H1 (cell line): ENCODE results near the gene TXNRD3. TPM values are rescaled to one million over a fixed set of nuclear protein-coding genes. Genes with fewer than 3 reads are reported as not detected.

Source experiments
- CTCF ChIA-PET: fragments of 300-600 bp; sonication (Branson Sonifier 250); formaldehyde crosslinking; loops from one replicate; lab custom pipeline; 2021; ENCODE audit not compliant: partially characterized antibody; lab: Charles Lee
- POLR2A ChIA-PET: fragments of 300-600 bp; sonication (Branson Sonifier 250); formaldehyde crosslinking; loops from one replicate; lab custom pipeline; 2021; ENCODE audit warnings: inconsistent platforms; ENCODE audit not compliant: partially characterized antibody; lab: Charles Lee
- DNase-seq, 2 experiments: peaks; one replicate each; pipeline versions ENCODE4 v3.0.0 to v3.0.0-alpha.2; 2010 to 2022; ENCODE audit warnings: low spot score in 2 of 2, low read depth in 1 of 2, mixed read lengths in 1 of 2
- FAIRE-seq: peaks from 2 replicates; lab custom pipeline; 2011; peaks lifted over from hg19 to GRCh38; lab: Jason Lieb, UNC
- H2AFZ ChIP-seq: 2 replicates; pipeline ENCODE4 v1.8.1; 2012; ENCODE audit warnings: low read length, inconsistent platforms
- H2AK5ac ChIP-seq: 2 replicates; pipeline ENCODE4 v1.6.1; 2013; ENCODE audit warnings: low read depth, low read length
- H2BK120ac ChIP-seq: replicated peaks from 2 replicates; pipeline ENCODE3; 2013; ENCODE audit warnings: low read depth, low read length, inconsistent platforms
- H2BK12ac ChIP-seq: 2 replicates; pipeline ENCODE4 v1.6.1; 2013; ENCODE audit warnings: low read depth, low read length
- H2BK15ac ChIP-seq: 2 replicates; pipeline ENCODE4 v1.6.1; 2013; ENCODE audit warnings: low read length
- H2BK20ac ChIP-seq: 2 replicates; pipeline ENCODE4 v1.6.1; 2013; ENCODE audit warnings: low read length
- H2BK5ac ChIP-seq: 2 replicates; pipeline ENCODE4 v1.6.1; 2013; ENCODE audit warnings: low read depth, low read length
- H3K14ac ChIP-seq: 2 replicates; pipeline ENCODE4 v1.6.1; 2013; ENCODE audit warnings: inconsistent platforms; ENCODE audit not compliant: insufficient read length
- H3K18ac ChIP-seq: 2 replicates; pipeline ENCODE4 v1.6.1; 2013; ENCODE audit warnings: low read length; ENCODE audit errors: extremely low read depth
- H3K23ac ChIP-seq: 2 replicates; pipeline ENCODE4 v1.6.1; 2013; ENCODE audit warnings: inconsistent platforms; ENCODE audit not compliant: insufficient read length
- H3K23me2 ChIP-seq: 2 replicates; pipeline ENCODE4 v1.6.1; 2013; ENCODE audit warnings: low read depth, low read length
- H3K27ac ChIP-seq: 2 replicates; pipeline ENCODE4 v1.6.1; 2011; ENCODE audit warnings: low read depth, low read length, inconsistent platforms
- H3K27me3 ChIP-seq, 4 experiments: replicated peaks in 1 of 4; 1 replicate in 1 of 4; 2 replicates in 3 of 4; pipeline versions ENCODE4 v1.6.1 to v1.8.1; 2011 to 2013; ENCODE audit warnings: low read length in 3 of 4, mild to moderate bottlenecking in 3 of 4, inconsistent platforms in 2 of 4, mixed read lengths in 2 of 4, moderate library complexity in 1 of 4; ENCODE audit not compliant: control insufficient read depth in 3 of 4, insufficient read depth in 3 of 4; ENCODE audit errors: extremely low read depth in 1 of 4
- H3K36me3 ChIP-seq, 4 experiments: 2 replicates each; pipeline versions ENCODE4 v1.6.1 to v1.8.1; 2011 to 2013; ENCODE audit warnings: mild to moderate bottlenecking in 4 of 4, low read length in 3 of 4, moderate library complexity in 2 of 4, control low read depth in 1 of 4, inconsistent platforms in 1 of 4; ENCODE audit not compliant: insufficient read depth in 4 of 4, control insufficient read depth in 2 of 4
- H3K4ac ChIP-seq: replicated peaks from 2 replicates; pipeline ENCODE3; 2013; ENCODE audit warnings: low read length, low read depth, mixed read lengths, inconsistent platforms; ENCODE audit not compliant: insufficient read length
- H3K4me1 ChIP-seq, 4 experiments: replicated peaks in 1 of 4; 1 replicate in 1 of 4; 2 replicates in 3 of 4; pipeline versions ENCODE4 v1.6.1 to v1.8.1; 2011 to 2013; ENCODE audit warnings: low read length in 3 of 4, inconsistent platforms in 2 of 4, mixed read lengths in 1 of 4; ENCODE audit not compliant: insufficient read depth in 4 of 4, control insufficient read depth in 3 of 4
- H3K4me2 ChIP-seq, 2 experiments: 2 replicates each; pipeline versions ENCODE4 v1.6.1 to v1.8.1; 2011 to 2013; ENCODE audit warnings: low read depth in 2 of 2, low read length in 2 of 2, control low read depth in 1 of 2, inconsistent platforms in 1 of 2, mild to moderate bottlenecking in 1 of 2; ENCODE audit not compliant: insufficient read depth in 1 of 2
- H3K4me3 ChIP-seq, 4 experiments: fragments of 200-600, 300-600 bp in 1 of 4; sonication (generic), shearing (Covaris generic), sonication (Bioruptor Twin) in 1 of 4; 2 replicates each; pipeline versions ENCODE4 v1.5.1 to v1.8.1; 2011 to 2016; ENCODE audit warnings: low read length in 4 of 4, low read depth in 3 of 4, control low read depth in 2 of 4, inconsistent platforms in 2 of 4, mild to moderate bottlenecking in 2 of 4, mixed read lengths in 1 of 4, moderate library complexity in 1 of 4; ENCODE audit not compliant: insufficient read depth in 2 of 4; ENCODE audit errors: extremely low read depth in 1 of 4
- H3K56ac ChIP-seq: replicated peaks from 2 replicates; pipeline ENCODE3; 2013; ENCODE audit warnings: low read depth, mild to moderate bottlenecking, mixed read lengths, low read length, inconsistent platforms; ENCODE audit not compliant: insufficient read length
- H3K79me1 ChIP-seq: 2 replicates; pipeline ENCODE4 v1.6.1; 2013; ENCODE audit warnings: low read depth, low read length, control low read depth
- H3K79me2 ChIP-seq, 2 experiments: 2 replicates each; pipeline versions ENCODE4 v1.6.1 to v1.8.1; 2012 to 2013; ENCODE audit warnings: low read length in 2 of 2, mild to moderate bottlenecking in 2 of 2, inconsistent platforms in 1 of 2; ENCODE audit not compliant: insufficient read depth in 2 of 2, control insufficient read depth in 1 of 2
- H3K9ac ChIP-seq, 4 experiments: replicated peaks in 1 of 4; 1 replicate in 1 of 4; 2 replicates in 3 of 4; pipeline versions ENCODE4 v1.6.1 to v1.8.1; 2011 to 2013; ENCODE audit warnings: low read depth in 3 of 4, low read length in 3 of 4, control low read depth in 2 of 4, mild to moderate bottlenecking in 2 of 4, moderate library complexity in 2 of 4, inconsistent platforms in 1 of 4; ENCODE audit errors: extremely low read depth in 1 of 4
- H3K9me3 ChIP-seq, 2 experiments: 2 replicates each; pipeline versions ENCODE4 v1.6.1 to v1.8.1; 2012 to 2013; ENCODE audit warnings: mild to moderate bottlenecking in 2 of 2, moderate library complexity in 2 of 2, control low read depth in 1 of 2, inconsistent platforms in 1 of 2, low read depth in 1 of 2, low read length in 1 of 2, mixed read lengths in 1 of 2; ENCODE audit not compliant: insufficient read depth in 2 of 2
- H4K20me1 ChIP-seq, 2 experiments: replicated peaks in 1 of 2; 2 replicates each; pipeline versions ENCODE3 to v1.8.1; 2011 to 2013; ENCODE audit warnings: inconsistent platforms in 2 of 2, low read length in 2 of 2, mild to moderate bottlenecking in 1 of 2; ENCODE audit not compliant: insufficient read depth in 2 of 2, control insufficient read depth in 1 of 2
- H4K5ac ChIP-seq: 2 replicates; pipeline ENCODE4 v1.6.1; 2013; ENCODE audit warnings: low read length, low read depth, mixed read lengths, inconsistent platforms; ENCODE audit not compliant: insufficient read length
- H4K8ac ChIP-seq: 2 replicates; pipeline ENCODE4 v1.8.0; 2013; ENCODE audit warnings: mild to moderate bottlenecking, moderate library complexity, low read length, inconsistent platforms; ENCODE audit not compliant: insufficient read depth; ENCODE audit errors: extremely low read depth
- H4K91ac ChIP-seq: replicated peaks from 2 replicates; pipeline ENCODE3; 2013; ENCODE audit warnings: low read length, mixed read lengths, inconsistent platforms; ENCODE audit not compliant: insufficient read length
- CHD2 ChIP-seq: IDR thresholded peaks from 2 replicates; pipeline ENCODE4 v1.6.1; 2012; ENCODE audit warnings: low read length, improper control_type of control experiment
- E2F6 ChIP-seq: IDR thresholded peaks from 2 replicates; pipeline ENCODE4 v1.6.1; 2012; ENCODE audit warnings: inconsistent platforms
- GABPA ChIP-seq: IDR thresholded peaks from 2 replicates; pipeline ENCODE4 v1.6.1; 2011; ENCODE audit warnings: mild to moderate bottlenecking, low read length, moderate library complexity, borderline replicate concordance; ENCODE audit not compliant: insufficient read depth
- HDAC6 ChIP-seq: IDR thresholded peaks from one replicate; pipeline ENCODE4 v1.7.1; 2012; ENCODE audit warnings: low read depth, mild to moderate bottlenecking, inconsistent platforms, low read length, moderate library complexity
- RFX5 ChIP-seq: IDR thresholded peaks from 2 replicates; pipeline ENCODE4 v1.6.1; 2011; ENCODE audit warnings: low read depth, low read length, improper control_type of control experiment, borderline replicate concordance
- SIRT6 ChIP-seq: IDR thresholded peaks from one replicate; pipeline ENCODE4 v1.7.1; 2012; ENCODE audit warnings: low read length, inconsistent platforms
- SP2 ChIP-seq: IDR thresholded peaks from 2 replicates; pipeline ENCODE4 v1.6.1; 2012; ENCODE audit warnings: mild to moderate bottlenecking, low read length, inconsistent platforms
- WGBS, 2 experiments: shearing (Covaris generic) in 1 of 2; methylation state at CpG; one replicate each; pipeline versions ENCODE4 v1.1.6 to v1.1.7; 2013 to 2015; ENCODE audit warnings: low lambda C conversion rate in 2 of 2, mixed read lengths in 2 of 2, inconsistent platforms in 1 of 2, low coverage in 1 of 2, missing lambda C conversion rate in 1 of 2; ENCODE audit not compliant: insufficient replicate concordance in 2 of 2, insufficient coverage in 1 of 2, insufficient read length in 1 of 2; ENCODE audit errors: extremely low coverage in 1 of 2, missing lambda C conversion rate in 1 of 2; 5-methylcytosine and 5-hydroxymethylcytosine counted together
- polyA plus RNA-seq, 7 experiments: library from polyadenylated mRNA; depleted of rRNA in 3 of 7; stranded (reverse) in 5 of 7; unstranded in 2 of 7; fragments of >200 nt in 5 of 7; fragments of 200-250 nt in 2 of 7; gene quantifications; 1 replicate in 5 of 7; 2 replicates in 1 of 7; 4 replicates in 1 of 7; pipeline versions ENCODE4 v1.2.1 to v1.2.3, GENCODE V29; 2011 to 2013; ENCODE audit warnings: missing spikeins in 2 of 7, mixed read lengths in 2 of 7
- total RNA-seq: library from RNA; stranded (reverse); fragmentation: NEBNext Ultra II Directional; extraction: Animal tissue kit (Norgen Biotek cat#: 25700); gene quantifications from 2 replicates; pipeline ENCODE4 v1.2.1, GENCODE V29; 2021
- TF ChIP-seq, protein P1 (sequence below): IDR thresholded peaks from 2 replicates; pipeline ENCODE4 v1.6.1; 2011; ENCODE audit warnings: low read length, improper control_type of control experiment

TXNRD3 gene
- total and polyA plus RNA-seq, 2 of the 8 experiments (the other 6 are each of a cell fraction or from before 2014, with no cell fraction given) = 3.4 to 4.3 TPM

DNA sequence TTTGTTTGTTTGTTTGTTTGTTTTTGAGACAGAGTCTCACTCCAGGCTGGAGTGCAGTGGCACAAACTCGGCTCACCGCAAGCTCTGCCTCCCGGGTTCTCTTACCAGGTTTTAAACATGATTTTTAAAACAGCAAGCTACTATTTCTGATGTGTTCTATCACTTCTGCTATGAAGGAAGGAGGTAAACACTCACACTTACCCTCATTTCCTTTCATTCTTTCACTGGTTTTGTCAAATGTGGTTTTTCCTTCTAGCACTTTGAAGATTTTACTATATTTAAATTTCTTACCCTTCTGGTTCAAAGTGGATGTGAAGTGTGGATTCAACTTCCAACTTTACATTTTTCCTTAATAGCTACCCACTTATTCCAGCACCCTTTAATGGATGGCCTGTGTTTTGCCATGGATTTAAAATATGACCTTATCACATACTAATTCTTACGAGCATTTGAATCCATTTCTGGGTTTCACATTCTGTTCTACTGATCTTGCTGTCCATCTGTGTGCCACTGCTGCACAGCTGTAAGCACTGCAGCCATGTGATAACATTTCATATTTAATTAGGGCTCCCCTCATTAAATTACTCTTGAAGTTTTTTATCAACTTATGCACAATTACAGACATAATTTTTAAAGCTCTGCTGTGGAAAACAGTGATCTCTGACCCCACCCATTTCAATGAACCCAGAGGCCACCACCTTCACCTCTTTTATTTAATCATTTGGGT, 42.3 kb downstream of the TXNRD3 start:
- no peak overlapping the region for H3K4me2 ChIP-seq
- FAIRE-seq (no peak), DNase-seq (no peak)
- no peak overlapping the region for H4K8ac ChIP-seq
- CTCF ChIA-PET = interaction anchor here (0.8 to 1.7 kb wide), 6 partner anchors 9 to 92 kb away, joined by 3 to 4 read pairs (median 4); no protein-coding TSS in a partner anchor
- H3K4ac ChIP-seq = no peak overlapping the region
- no peak overlapping the region for H3K27ac ChIP-seq
- H3K23me2 ChIP-seq = 0 out of 2 replicates have a peak, but pooled peaks cover 2% of the 10 kb centered on the region
- no peak overlapping the region for H3K4me3 ChIP-seq
- no peak overlapping the region for H4K91ac ChIP-seq
- H3K9ac ChIP-seq = no peak overlapping the region
- no peak overlapping the region for H4K5ac ChIP-seq
- no peak overlapping the region for H2BK20ac ChIP-seq
- no peaks in the 10 kb centered on the region for H3K27me3 ChIP-seq
- no peaks in the 10 kb centered on the region for H3K4me1 ChIP-seq
- H3K79me1 ChIP-seq = no peaks in the 10 kb centered on the region
- no peak overlapping the region for H3K14ac ChIP-seq
- H3K23ac ChIP-seq = no peak overlapping the region
- no peak overlapping the region for H2BK15ac ChIP-seq
- no peaks in the 10 kb centered on the region for H4K20me1 ChIP-seq
- H2BK5ac ChIP-seq = no peak overlapping the region
- no peaks in the 10 kb centered on the region for H3K36me3 ChIP-seq
- no peaks in the 10 kb centered on the region for H3K9me3 ChIP-seq
- H2AFZ ChIP-seq = no peak overlapping the region
- H3K56ac ChIP-seq = no peak overlapping the region
- no peaks in the 10 kb centered on the region for H3K79me2 ChIP-seq
- POLR2A ChIA-PET = no interaction called here
- H2AK5ac ChIP-seq = no peak overlapping the region
- H3K18ac ChIP-seq = no peak overlapping the region
- TF ChIP-seq SIRT6 = no peak
- no peak for TF ChIP-seq CHD2
- TF ChIP-seq GABPA = no peak
- TF ChIP-seq E2F6 = no peak
- TF ChIP-seq, protein P1, sequence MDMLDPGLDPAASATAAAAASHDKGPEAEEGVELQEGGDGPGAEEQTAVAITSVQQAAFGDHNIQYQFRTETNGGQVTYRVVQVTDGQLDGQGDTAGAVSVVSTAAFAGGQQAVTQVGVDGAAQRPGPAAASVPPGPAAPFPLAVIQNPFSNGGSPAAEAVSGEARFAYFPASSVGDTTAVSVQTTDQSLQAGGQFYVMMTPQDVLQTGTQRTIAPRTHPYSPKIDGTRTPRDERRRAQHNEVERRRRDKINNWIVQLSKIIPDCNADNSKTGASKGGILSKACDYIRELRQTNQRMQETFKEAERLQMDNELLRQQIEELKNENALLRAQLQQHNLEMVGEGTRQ = no peak
- TF ChIP-seq HDAC6 = no peak
- no peak for TF ChIP-seq RFX5
- TF ChIP-seq SP2 = no peak
- H2BK120ac ChIP-seq = no peak overlapping the region
- no peak overlapping the region for H2BK12ac ChIP-seq
- WGBS, 2 experiments = 92% methylated on average over 4 of the region's 4 CpGs; no CpG with 5 or more reads in 1 of the 2 experiments
